ENCODE data around the gene FAM114A1. TPM values are rescaled to one million over a fixed set of nuclear protein-coding genes. Genes with fewer than 3 reads are reported as not detected.

Gene FAM114A1
- total RNA-seq, 4 donors from 2014 or later, result 87.4 to 164 (median 109) TPM

DNA sequence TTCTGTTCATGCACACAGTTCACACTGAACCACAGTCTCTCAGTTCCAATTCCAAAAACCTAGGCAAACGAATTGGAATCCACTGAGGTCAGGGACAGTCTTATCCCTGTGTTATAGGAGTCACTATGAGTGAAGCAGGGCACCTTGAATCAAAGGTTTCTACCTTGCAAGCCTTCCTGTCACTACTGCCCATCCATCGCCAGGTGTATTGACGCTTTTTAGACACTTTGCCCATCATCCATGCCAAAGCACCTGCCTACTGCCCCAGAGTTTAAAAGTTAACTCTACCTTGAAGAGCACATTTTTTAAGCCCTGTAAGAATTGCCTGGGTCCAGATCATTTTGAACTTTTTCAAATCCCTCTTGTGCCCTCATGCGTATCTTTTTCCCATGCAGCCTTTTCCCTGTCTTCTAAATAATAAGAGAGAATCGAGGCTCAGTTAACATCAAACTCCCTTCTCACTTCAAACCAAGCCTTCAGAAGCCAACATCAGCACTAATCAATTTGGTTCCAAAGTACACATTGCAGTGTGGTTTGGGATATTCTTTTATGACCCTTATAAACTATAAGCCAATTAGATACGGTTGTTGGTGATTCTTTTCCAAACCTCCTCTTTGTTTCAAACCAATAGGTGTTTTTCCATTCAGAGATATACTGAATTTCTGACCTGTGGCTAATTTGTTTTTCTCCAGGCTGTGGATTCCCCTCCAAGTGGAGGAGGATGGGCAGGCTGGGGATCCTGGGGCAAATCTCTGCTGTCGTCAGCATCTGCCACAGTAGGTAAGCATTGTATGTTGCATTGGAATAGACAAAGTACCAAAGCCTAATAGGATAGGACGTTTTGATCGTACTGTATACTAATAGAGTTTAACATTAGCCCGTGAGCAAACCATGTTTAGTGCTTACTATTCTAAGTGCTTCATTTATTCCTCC, 23.7 kb downstream of the FAM114A1 start:
- TF ChIP-seq, protein P1, sequence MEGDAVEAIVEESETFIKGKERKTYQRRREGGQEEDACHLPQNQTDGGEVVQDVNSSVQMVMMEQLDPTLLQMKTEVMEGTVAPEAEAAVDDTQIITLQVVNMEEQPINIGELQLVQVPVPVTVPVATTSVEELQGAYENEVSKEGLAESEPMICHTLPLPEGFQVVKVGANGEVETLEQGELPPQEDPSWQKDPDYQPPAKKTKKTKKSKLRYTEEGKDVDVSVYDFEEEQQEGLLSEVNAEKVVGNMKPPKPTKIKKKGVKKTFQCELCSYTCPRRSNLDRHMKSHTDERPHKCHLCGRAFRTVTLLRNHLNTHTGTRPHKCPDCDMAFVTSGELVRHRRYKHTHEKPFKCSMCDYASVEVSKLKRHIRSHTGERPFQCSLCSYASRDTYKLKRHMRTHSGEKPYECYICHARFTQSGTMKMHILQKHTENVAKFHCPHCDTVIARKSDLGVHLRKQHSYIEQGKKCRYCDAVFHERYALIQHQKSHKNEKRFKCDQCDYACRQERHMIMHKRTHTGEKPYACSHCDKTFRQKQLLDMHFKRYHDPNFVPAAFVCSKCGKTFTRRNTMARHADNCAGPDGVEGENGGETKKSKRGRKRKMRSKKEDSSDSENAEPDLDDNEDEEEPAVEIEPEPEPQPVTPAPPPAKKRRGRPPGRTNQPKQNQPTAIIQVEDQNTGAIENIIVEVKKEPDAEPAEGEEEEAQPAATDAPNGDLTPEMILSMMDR (IDR thresholded peaks at IDR 0.05; ENCODE audit: low read depth), result no peak

DNA sequence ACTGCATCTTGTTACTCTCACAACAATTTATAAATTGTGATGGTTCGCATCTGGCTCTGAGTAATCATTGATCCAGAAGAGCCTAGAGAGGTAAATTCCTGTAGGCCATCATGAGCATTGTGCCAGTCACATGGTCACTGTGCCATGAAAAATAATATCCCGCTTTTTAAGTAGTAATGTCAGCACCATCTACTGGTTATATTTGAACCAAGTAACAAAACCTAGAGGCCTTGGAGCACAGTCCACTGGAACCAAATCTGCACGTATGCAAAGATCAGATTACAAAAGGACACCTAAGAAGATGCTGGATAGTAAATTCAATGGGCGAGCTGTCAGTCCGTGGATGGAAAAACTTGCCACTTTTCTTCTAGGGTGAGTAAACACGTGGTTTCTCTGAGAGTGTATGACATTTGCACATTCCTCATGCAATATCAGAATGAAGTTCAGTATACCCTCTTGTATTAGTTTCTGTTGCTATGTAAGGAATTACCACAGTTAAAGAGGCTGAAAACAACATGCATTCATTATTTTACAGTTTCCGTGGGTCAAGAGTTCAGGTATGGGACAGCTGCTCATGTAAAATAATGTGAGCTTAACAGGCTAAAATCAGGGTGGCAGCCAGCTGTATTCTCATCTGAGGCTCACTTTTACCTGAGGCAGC, 26.8 kb downstream of the FAM114A1 start:
- TF ChIP-seq, protein P1 (IDR thresholded peaks at IDR 0.05; ENCODE audit: low read depth), result no peak

DNA sequence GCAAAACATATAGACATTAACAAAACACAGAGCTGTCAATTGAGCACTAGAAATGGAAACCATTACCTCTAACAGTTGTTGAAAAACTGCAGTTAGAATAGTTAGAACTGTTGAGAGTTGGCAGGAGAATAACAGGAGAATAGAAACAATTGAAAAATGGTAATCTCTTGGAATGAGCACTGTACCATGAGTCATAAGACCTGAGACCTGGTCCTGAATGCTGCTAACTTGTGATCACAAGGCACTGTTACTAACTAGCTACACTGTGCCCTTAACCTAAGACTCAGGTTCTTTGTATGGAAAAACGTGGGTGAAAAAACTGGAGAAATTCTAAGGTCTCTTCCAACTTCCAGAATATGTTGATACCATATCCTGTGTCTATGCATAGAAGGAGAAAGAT, 29.3 kb downstream of the FAM114A1 start:
- TF ChIP-seq, protein P1 (IDR thresholded peaks at IDR 0.05; ENCODE audit: low read depth), result no peak

DNA sequence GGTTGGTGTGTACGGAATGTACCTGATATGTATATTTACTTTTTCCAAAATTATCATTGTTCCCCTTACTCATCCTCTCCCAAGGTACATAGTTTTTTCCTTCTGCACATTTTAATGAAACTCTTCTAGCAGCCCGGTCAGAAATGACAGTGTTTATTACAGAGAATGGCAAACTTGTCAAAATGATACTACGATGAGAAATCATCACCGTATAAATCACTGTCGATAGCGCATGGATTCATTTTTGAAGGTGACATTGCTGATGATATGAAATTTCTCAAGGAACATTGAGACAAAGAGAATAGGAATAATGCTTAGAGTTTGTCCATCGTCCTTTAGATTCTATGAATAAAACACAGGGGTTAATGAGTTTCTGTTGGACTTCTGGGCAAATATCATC, 30.6 kb downstream of the FAM114A1 start:
- TF ChIP-seq, protein P1 (IDR thresholded peaks at IDR 0.05; ENCODE audit: low read depth), result no peak

GRCh38 chr4:38902221-38902620, 34.6 kb downstream of the FAM114A1 start:
- TF ChIP-seq, protein P1 (IDR thresholded peaks at IDR 0.05; ENCODE audit: low read depth), result no peak

GRCh38 chr4:38902695-38903094, 35.1 kb downstream of the FAM114A1 start:
- TF ChIP-seq, protein P1 (IDR thresholded peaks at IDR 0.05; ENCODE audit: low read depth), result no peak

GRCh38 chr4:38904090-38904666, 36.6 kb downstream of the FAM114A1 start:
- TF ChIP-seq, protein P1 (IDR thresholded peaks at IDR 0.05; ENCODE audit: low read depth), result no peak

All from subcutaneous adipose tissue (tissue), 4 donors.